Heart left ventricle (tissue), 13 donors: Measurements from ENCODE around the gene CCDC183.

ENCODE experiments used
- POLR2A ChIP-seq, 2 donors: fragments of 450-650 bp; IDR thresholded peaks; one replicate each; pipeline ENCODE4 v1.6.1; 2017; ENCODE audit warnings: antibody characterized with exemption in 2 of 2, mild to moderate bottlenecking in 2 of 2, moderate library complexity in 2 of 2
- TF ChIP-seq, protein P1 (sequence below), 12 donors: fragments of 200-600 bp; sonication (generic) in 4 of 12; IDR thresholded peaks; one replicate each; pipeline versions ENCODE4 v1.5.0 to v1.8.0; 2018 to 2022; ENCODE audit warnings: antibody characterized with exemption in 12 of 12, mild to moderate bottlenecking in 5 of 12
- donor health status: ischemic (EF 13 %, LVEDD 7.1; RV severe dilation, severe dysfunction).
- donor health status: DM: no; HTN: yes; CAD: no.
- donor health status: DM: no; HTN: no; CAD: no.
- donor health status: ischemic (EF 25% LVEDD 6.9; RV normal size, moderate dysfunction).
- donor health status: ischemic (EF 25% LVEDD 5.7; RV mildly dilated, moderate dysfunction).
- donor health status: ischemic (EF 35%, LVEDD 5.7; RV mildly dilated, moderate dysfunction).
- donor health status: nonischemic (EF 11% LVEDD 7.7; RV severe dilation, severe dysfunction).
- donor health status: DM: yes; HTN: yes; CAD: no.
- donor health status: PGD.
- donor health status: ischemic (EF 29% LVEDD 5.4; RV normal size, mild dysfunction).
- donor health status: nonischemic (EF 23%, LVEDD 6.1; RV moderate dilation, normal function).

DNA sequence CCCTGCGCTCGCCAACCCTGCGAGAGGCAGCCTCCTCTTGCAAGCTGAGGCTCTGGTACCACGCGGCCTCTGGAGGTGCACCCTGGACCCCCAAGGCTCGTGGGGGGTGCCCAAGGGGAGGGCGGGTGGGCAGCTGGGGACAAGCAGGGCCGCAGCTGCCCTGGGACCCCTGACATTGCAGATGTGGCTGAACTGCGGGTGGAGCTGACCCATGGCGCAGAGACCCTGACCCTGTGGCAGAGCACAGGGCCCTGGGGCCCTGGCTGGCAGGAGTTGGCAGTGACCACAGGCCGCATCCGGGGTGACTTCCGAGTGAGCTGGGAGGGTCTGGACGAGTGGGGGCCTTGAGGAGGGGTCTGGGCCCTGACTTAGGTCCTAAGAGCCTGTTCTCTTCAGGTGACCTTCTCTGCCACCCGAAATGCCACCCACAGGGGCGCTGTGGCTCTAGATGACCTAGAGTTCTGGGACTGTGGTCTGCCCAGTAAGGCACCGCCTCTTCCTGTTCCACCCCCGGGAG, 57.5 kb downstream of the CCDC183 start:
- TF ChIP-seq, protein P1, sequence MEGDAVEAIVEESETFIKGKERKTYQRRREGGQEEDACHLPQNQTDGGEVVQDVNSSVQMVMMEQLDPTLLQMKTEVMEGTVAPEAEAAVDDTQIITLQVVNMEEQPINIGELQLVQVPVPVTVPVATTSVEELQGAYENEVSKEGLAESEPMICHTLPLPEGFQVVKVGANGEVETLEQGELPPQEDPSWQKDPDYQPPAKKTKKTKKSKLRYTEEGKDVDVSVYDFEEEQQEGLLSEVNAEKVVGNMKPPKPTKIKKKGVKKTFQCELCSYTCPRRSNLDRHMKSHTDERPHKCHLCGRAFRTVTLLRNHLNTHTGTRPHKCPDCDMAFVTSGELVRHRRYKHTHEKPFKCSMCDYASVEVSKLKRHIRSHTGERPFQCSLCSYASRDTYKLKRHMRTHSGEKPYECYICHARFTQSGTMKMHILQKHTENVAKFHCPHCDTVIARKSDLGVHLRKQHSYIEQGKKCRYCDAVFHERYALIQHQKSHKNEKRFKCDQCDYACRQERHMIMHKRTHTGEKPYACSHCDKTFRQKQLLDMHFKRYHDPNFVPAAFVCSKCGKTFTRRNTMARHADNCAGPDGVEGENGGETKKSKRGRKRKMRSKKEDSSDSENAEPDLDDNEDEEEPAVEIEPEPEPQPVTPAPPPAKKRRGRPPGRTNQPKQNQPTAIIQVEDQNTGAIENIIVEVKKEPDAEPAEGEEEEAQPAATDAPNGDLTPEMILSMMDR (IDR thresholded peaks at IDR 0.05) = no peak
- no peak for TF ChIP-seq POLR2A (IDR thresholded peaks at IDR 0.05)
